Endothelial cell of umbilical vein (primary cell): ENCODE measurements around the gene ADCY5. TPM values are rescaled to one million over a fixed set of nuclear protein-coding genes. Genes with fewer than 3 reads are reported as not detected.

Experiments used
- BruUV-seq: library from RNA; stranded (reverse); fragments of 400-500 nt; replicated peaks from 2 replicates; lab custom pipeline; 2021; lab: Mats Ljungman, UMichigan
- CTCF ChIA-PET: fragments of 300-600, 350-600 bp; sonication (Branson Sonifier 250); formaldehyde crosslinking; loops from one replicate; lab custom pipeline; 2021; ENCODE audit warnings: antibody characterized with exemption, inconsistent platforms; lab: Charles Lee
- POLR2A ChIA-PET: fragments of 300-600, 350-600 bp; sonication (Branson Sonifier 250); formaldehyde crosslinking; loops from one replicate; lab custom pipeline; 2021; ENCODE audit warnings: antibody characterized with exemption, inconsistent platforms; lab: Charles Lee
- DNase-seq: peaks from one replicate; pipeline ENCODE4 v3.0.0-alpha.2; 2011; ENCODE audit warnings: low read depth, low spot score
- FAIRE-seq: peaks from 2 replicates; lab custom pipeline; 2011; peaks lifted over from hg19 to GRCh38; lab: Jason Lieb, UNC
- H2AFZ ChIP-seq: 2 replicates; pipeline ENCODE4 v1.6.0; 2012; ENCODE audit warnings: low read depth, low read length, control low read depth, inconsistent platforms
- H3K27ac ChIP-seq: 2 replicates; pipeline ENCODE4 v1.5.1; 2011; ENCODE audit warnings: low read depth, mild to moderate bottlenecking, control low read depth, low read length, moderate library complexity; ENCODE audit not compliant: insufficient read depth
- H3K27me3 ChIP-seq, 2 experiments: 2 replicates each; pipeline versions ENCODE4 v1.6.0 to v1.6.1; 2011; ENCODE audit warnings: low read length in 2 of 2, mixed read lengths in 1 of 2; ENCODE audit not compliant: control insufficient read depth in 2 of 2, insufficient read depth in 2 of 2
- H3K36me3 ChIP-seq, 2 experiments: 2 replicates in 1 of 2; 3 replicates in 1 of 2; pipeline ENCODE4 v1.5.1; 2011; ENCODE audit warnings: low read length in 2 of 2, mild to moderate bottlenecking in 1 of 2, moderate library complexity in 1 of 2; ENCODE audit not compliant: control insufficient read depth in 2 of 2, insufficient read depth in 2 of 2; ENCODE audit errors: extremely low read depth in 1 of 2
- H3K4me1 ChIP-seq: 3 replicates; pipeline ENCODE4 v1.5.1; 2011; ENCODE audit warnings: mild to moderate bottlenecking, low read length; ENCODE audit not compliant: control insufficient read depth, insufficient read depth; ENCODE audit errors: extremely low read depth
- H3K4me2 ChIP-seq: 2 replicates; pipeline ENCODE4 v1.6.1; 2011; ENCODE audit warnings: low read length, control low read depth, mixed read lengths; ENCODE audit not compliant: insufficient read depth
- H3K4me3 ChIP-seq, 3 experiments: fragments of 200-600 bp in 1 of 3; sonication (generic), shearing (Covaris generic) in 1 of 3; replicated peaks in 1 of 3; 2 replicates each; pipeline ENCODE4 v1.5.1; 2011 to 2016; ENCODE audit warnings: control low read depth in 3 of 3, low read length in 3 of 3, mild to moderate bottlenecking in 2 of 3, inconsistent platforms in 1 of 3, low read depth in 1 of 3, moderate library complexity in 1 of 3; ENCODE audit not compliant: insufficient read depth in 1 of 3
- H3K79me2 ChIP-seq: 2 replicates; pipeline ENCODE4 v1.6.0; 2012; ENCODE audit warnings: low read length, inconsistent platforms; ENCODE audit not compliant: control insufficient read depth, insufficient read depth
- H3K9ac ChIP-seq: replicated peaks from 2 replicates; pipeline ENCODE3; 2011; ENCODE audit warnings: low read length, control low read depth; ENCODE audit not compliant: insufficient read depth; ENCODE audit errors: extremely low read depth
- H3K9me1 ChIP-seq: replicated peaks from 3 replicates; pipeline ENCODE4 v1.6.0; 2011; ENCODE audit warnings: mild to moderate bottlenecking, low read length; ENCODE audit not compliant: control insufficient read depth, insufficient read depth; ENCODE audit errors: extremely low read depth
- H3K9me3 ChIP-seq: replicated peaks from 2 replicates; pipeline ENCODE4 v1.5.1; 2012; ENCODE audit warnings: low read length, inconsistent platforms; ENCODE audit not compliant: control insufficient read depth, insufficient read depth
- H4K20me1 ChIP-seq: replicated peaks from 2 replicates; pipeline ENCODE3; 2011; ENCODE audit warnings: mild to moderate bottlenecking, low read length; ENCODE audit not compliant: control insufficient read depth, insufficient read depth; ENCODE audit errors: extremely low read depth
- EZH2 ChIP-seq: IDR thresholded peaks from 2 replicates; pipeline ENCODE4 v1.6.1; 2012; ENCODE audit warnings: borderline replicate concordance, low read depth, mild to moderate bottlenecking, moderate library complexity, low read length, inconsistent platforms; ENCODE audit not compliant: severe bottlenecking
- FOS ChIP-seq: IDR thresholded peaks from 2 replicates; pipeline ENCODE4 v1.6.1; 2011; ENCODE audit warnings: mild to moderate bottlenecking, low read length, moderate library complexity, borderline replicate concordance; ENCODE audit not compliant: insufficient read depth
- GATA2 ChIP-seq: IDR thresholded peaks from 2 replicates; pipeline ENCODE4 v1.7.0; 2011; ENCODE audit warnings: low read depth, mild to moderate bottlenecking, moderate library complexity, mixed read lengths, low read length; ENCODE audit not compliant: insufficient read length, insufficient read depth
- JUN ChIP-seq: IDR thresholded peaks from 2 replicates; pipeline ENCODE4 v1.6.1; 2011; ENCODE audit warnings: borderline replicate concordance, low read depth; ENCODE audit not compliant: insufficient read length, insufficient read depth
- MYC ChIP-seq: IDR thresholded peaks from one replicate; pipeline ENCODE4 v1.6.1; 2011; ENCODE audit warnings: mild to moderate bottlenecking, low read depth, low read length
- POLR2A ChIP-seq: IDR thresholded peaks from 2 replicates; pipeline ENCODE4 v1.6.1; 2012; ENCODE audit warnings: low read depth, mild to moderate bottlenecking, control low read depth, low read length
- POLR2AphosphoS5 ChIP-seq: IDR thresholded peaks from 2 replicates; pipeline ENCODE4 v1.6.1; 2012; ENCODE audit warnings: low read depth, mild to moderate bottlenecking, control low read depth, low read length, moderate library complexity; ENCODE audit not compliant: insufficient read depth
- dilution Hi-C: fragments of 300-500 bp; cut with MboI; formaldehyde crosslinking; loops from one replicate; pipeline ENCODE4 v1.15.0; 2019; ENCODE audit warnings: low sequenced_read_pairs; ENCODE audit not compliant: extremely low pct_ligation_motif_present
- intact Hi-C: fragments of 100-400 bp; cut with micrococcal nuclease; formaldehyde crosslinking; loops from one replicate; pipeline ENCODE4 v1.10.0; 2022
- polyA plus RNA-seq, 4 experiments: library from polyadenylated mRNA; depleted of rRNA in 3 of 4; stranded (reverse) in 3 of 4; unstranded in 1 of 4; fragments of >200 nt; gene quantifications; 2 replicates each; pipeline versions ENCODE4 v1.2.1 to v1.2.3, GENCODE V29; 2011 to 2012; ENCODE audit warnings: missing spikeins in 1 of 4
- total RNA-seq: library from RNA; stranded (reverse); gene quantifications from 2 replicates; pipeline ENCODE4 v1.2.3, GENCODE V29; 2021

Gene ADCY5
- total and polyA plus RNA-seq, 2 donors (not counting 3 experiments of a cell fraction or from before 2014, with no cell fraction given): 0.01 TPM; not detected in 1

- no TSS peak for BruUV-seq
- DNase-seq (no peak), FAIRE-seq (no peak)
- TF ChIP-seq JUN (no peak), EZH2 (no peak), POLR2AphosphoS5 (no peak), MYC (no peak), GATA2 (no peak), FOS (no peak)
- CTCF ChIA-PET: interaction anchor here (0.6 to 1.3 kb wide), 3 partner anchors 64 to 663 kb away, joined by 3 read pairs; no protein-coding TSS in a partner anchor
- dilution Hi-C loops (no loop called here), intact Hi-C loops (no loop called here)
- Histone ChIP-seq H3K4me3 (no peak overlapping the region), H4K20me1 (no peaks in the 10 kb centered on the region), H3K4me2 (no peak overlapping the region), H3K79me2 (no peaks in the 10 kb centered on the region), H3K27me3 (peaks cover 0 to 5% of the 10 kb centered on the region in 2 experiments), H3K4me1 (no peaks in the 10 kb centered on the region), H3K9me1 (no peaks in the 10 kb centered on the region), H3K9ac (no peak overlapping the region), H3K27ac (no peak overlapping the region), H2AFZ (no peak overlapping the region), H3K9me3 (no peaks in the 10 kb centered on the region), H3K36me3 (no peaks in the 10 kb centered on the region)
- POLR2A ChIA-PET: no interaction called here
Measured at GRCh38 chr3:123424999-123425712, 23.7 kb downstream of the ADCY5 start.

GRCh38 chr3:123424321-123424998, 24.4 kb downstream of the ADCY5 start:
- peaks cover 0 to 5% of the 10 kb centered on the region in 2 experiments for H3K27me3 ChIP-seq
- no peak overlapping the region for H3K4me3 ChIP-seq
- no peak overlapping the region for H3K4me2 ChIP-seq
- no peaks in the 10 kb centered on the region for H3K79me2 ChIP-seq
- intact Hi-C loops (no loop called here), dilution Hi-C loops (no loop called here)
- no TSS peak for BruUV-seq
- no peaks in the 10 kb centered on the region for H3K36me3 ChIP-seq
- ChIA-PET POLR2A (no interaction called here), CTCF (no interaction called here)
- no peak overlapping the region for H2AFZ ChIP-seq
- TF ChIP-seq MYC: no peak
- TF ChIP-seq GATA2: no peak
- TF ChIP-seq POLR2A: no peak
- no peak for TF ChIP-seq POLR2AphosphoS5
- no peaks in the 10 kb centered on the region for H3K9me3 ChIP-seq
- H4K20me1 ChIP-seq: no peaks in the 10 kb centered on the region
- H3K4me1 ChIP-seq: no peaks in the 10 kb centered on the region
- DNase-seq (no peak), FAIRE-seq (no peak)
- H3K27ac ChIP-seq: no peak overlapping the region
- H3K9me1 ChIP-seq: no peaks in the 10 kb centered on the region
- no peak overlapping the region for H3K9ac ChIP-seq
